ENCODE results near the gene STAM. TPM values are rescaled to one million over a fixed set of nuclear protein-coding genes. Genes with fewer than 3 reads are reported as not detected.

The STAM gene
- total and polyA plus RNA-seq, 4 donors = 11.9 to 76.8 (median 20.5) TPM

DNA sequence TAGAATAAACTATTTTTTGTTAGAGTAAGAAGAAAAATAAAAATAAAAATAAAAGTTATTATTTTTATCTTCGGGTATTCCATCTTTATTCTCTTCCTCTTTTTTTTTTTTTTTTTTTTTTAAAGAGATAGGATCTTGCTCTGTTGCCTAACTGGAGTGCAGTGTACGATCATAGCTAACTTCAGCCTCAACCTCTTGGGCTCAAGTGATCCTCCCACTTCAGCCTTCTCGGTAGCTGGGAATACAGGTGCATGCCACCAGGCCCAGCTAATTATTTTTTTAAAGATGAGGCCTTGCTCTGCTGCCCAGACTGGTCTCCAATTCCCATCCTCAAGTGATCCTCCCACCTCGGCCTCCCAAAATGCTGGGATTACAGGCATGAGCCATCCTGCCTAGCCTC, 15.4 kb downstream of the STAM start:
- no peaks in the 10 kb centered on the region for H3K9me3 ChIP-seq (ENCODE audit: control insufficient read depth in 4 of 4, insufficient read depth in 3 of 4, low read length in 3 of 4)
- whole genome bisulfite sequencing, 2 donors = 60 to 79% methylated on average over 4 of the region's 4 CpGs
- DNase-seq = no peak

DNA sequence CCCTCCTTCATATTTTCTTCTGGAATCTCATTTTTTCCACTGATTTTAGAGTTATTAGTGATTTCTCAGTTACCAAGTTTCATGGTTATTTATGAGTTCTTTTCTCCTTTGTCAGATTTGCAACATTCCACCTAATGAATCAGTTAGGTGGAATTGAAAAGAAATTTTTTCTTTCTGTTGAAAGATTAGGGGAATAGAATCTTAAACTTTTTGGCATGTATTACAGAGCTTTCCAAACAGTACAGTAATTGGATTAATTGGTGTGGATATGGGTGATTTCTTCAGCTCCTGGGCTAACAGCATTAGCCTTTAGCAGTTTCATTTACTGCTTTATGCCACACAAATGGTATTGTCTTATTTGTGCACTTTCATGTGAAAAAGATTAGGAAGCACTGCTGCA, 17.0 kb downstream of the STAM start:
- Histone ChIP-seq H3K9ac (ENCODE audit: insufficient read depth in 1 of 2, low read length in 2 of 2) (no peak overlapping the region), H3K9me3 (ENCODE audit: control insufficient read depth in 4 of 4, insufficient read depth in 3 of 4, low read length in 3 of 4) (no peaks in the 10 kb centered on the region), H3K27me3 (ENCODE audit: control insufficient read depth in 3 of 3, insufficient read depth in 3 of 3, low read length in 2 of 3) (no peaks in the 10 kb centered on the region), H3K36me3 (ENCODE audit: control insufficient read depth in 4 of 4, insufficient read depth in 4 of 4, low read length in 4 of 4) (peaks cover 2 to 11% (median 4%) of the 10 kb centered on the region in 4 donors), H3K4me3 (no peak overlapping the region), H3K4me1 (ENCODE audit: control insufficient read depth in 5 of 5, insufficient read depth in 5 of 5, low read length in 5 of 5) (peaks cover 0 to 10% (median 5%) of the 10 kb centered on the region in 5 donors), H3K27ac (ENCODE audit: low read depth in 1 of 2, low read length in 1 of 2) (no peak overlapping the region)
- DNase-seq (no peak), ATAC-seq (ENCODE audit: insufficient read depth, low FRiP score) (no peak)
- TF ChIP-seq, protein P1, sequence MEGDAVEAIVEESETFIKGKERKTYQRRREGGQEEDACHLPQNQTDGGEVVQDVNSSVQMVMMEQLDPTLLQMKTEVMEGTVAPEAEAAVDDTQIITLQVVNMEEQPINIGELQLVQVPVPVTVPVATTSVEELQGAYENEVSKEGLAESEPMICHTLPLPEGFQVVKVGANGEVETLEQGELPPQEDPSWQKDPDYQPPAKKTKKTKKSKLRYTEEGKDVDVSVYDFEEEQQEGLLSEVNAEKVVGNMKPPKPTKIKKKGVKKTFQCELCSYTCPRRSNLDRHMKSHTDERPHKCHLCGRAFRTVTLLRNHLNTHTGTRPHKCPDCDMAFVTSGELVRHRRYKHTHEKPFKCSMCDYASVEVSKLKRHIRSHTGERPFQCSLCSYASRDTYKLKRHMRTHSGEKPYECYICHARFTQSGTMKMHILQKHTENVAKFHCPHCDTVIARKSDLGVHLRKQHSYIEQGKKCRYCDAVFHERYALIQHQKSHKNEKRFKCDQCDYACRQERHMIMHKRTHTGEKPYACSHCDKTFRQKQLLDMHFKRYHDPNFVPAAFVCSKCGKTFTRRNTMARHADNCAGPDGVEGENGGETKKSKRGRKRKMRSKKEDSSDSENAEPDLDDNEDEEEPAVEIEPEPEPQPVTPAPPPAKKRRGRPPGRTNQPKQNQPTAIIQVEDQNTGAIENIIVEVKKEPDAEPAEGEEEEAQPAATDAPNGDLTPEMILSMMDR (IDR thresholded peaks at IDR 0.05; ENCODE audit: control extremely low read depth, extremely low read depth) = no peak

More for the DNA sequence above, 15.4 kb downstream of the STAM start:
- TF ChIP-seq, protein P1 (IDR thresholded peaks at IDR 0.05; ENCODE audit: control extremely low read depth, extremely low read depth) = no peak
- Histone ChIP-seq H3K4me3 (no peak overlapping the region), H3K36me3 (ENCODE audit: control insufficient read depth in 4 of 4, insufficient read depth in 4 of 4, low read length in 4 of 4) (peaks cover 2 to 11% (median 4%) of the 10 kb centered on the region in 4 donors), H3K9ac (ENCODE audit: insufficient read depth in 1 of 2, low read length in 2 of 2) (no peak overlapping the region), H3K4me1 (ENCODE audit: control insufficient read depth in 5 of 5, insufficient read depth in 5 of 5, low read length in 5 of 5) (peaks cover 0 to 10% (median 0%) of the 10 kb centered on the region in 5 donors), H3K27ac (ENCODE audit: low read depth in 1 of 2, low read length in 1 of 2) (no peak overlapping the region), H3K27me3 (ENCODE audit: control insufficient read depth in 3 of 3, insufficient read depth in 3 of 3, low read length in 2 of 3) (no peaks in the 10 kb centered on the region)
- ATAC-seq (ENCODE audit: insufficient read depth, low FRiP score) = no peak

DNA sequence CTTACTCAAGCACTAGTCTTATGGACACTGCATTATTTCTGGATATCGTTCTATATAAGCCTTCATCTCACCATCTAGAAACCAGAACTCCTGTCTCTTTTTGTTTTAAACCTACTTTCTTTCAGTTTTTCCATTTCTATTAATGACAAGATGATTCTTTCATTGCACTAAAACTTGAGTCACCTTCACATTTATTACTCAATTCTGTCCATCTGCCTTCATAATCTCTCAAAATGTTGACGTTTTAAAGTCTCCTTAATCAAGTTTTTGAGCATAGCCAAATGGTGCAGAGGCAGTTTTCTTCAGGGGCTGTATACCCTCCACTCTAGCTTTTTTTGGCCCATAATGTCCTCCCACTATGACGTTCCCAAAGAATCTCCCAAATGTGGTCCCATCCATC, 17.6 kb downstream of the STAM start:
- H3K4me3 ChIP-seq = no peak overlapping the region
- peaks cover 2 to 11% (median 4%) of the 10 kb centered on the region in 4 donors for H3K36me3 ChIP-seq (ENCODE audit: control insufficient read depth in 4 of 4, insufficient read depth in 4 of 4, low read length in 4 of 4)
- H3K27ac ChIP-seq (ENCODE audit: low read depth in 1 of 2, low read length in 1 of 2) = no peak overlapping the region
- H3K9me3 ChIP-seq (ENCODE audit: control insufficient read depth in 4 of 4, insufficient read depth in 3 of 4, low read length in 3 of 4) = no peaks in the 10 kb centered on the region
- ATAC-seq (ENCODE audit: insufficient read depth, low FRiP score) = no peak
- peaks cover 0 to 11% (median 5%) of the 10 kb centered on the region in 5 donors for H3K4me1 ChIP-seq (ENCODE audit: control insufficient read depth in 5 of 5, insufficient read depth in 5 of 5, low read length in 5 of 5)
- DNase-seq = no peak
- H3K27me3 ChIP-seq (ENCODE audit: control insufficient read depth in 3 of 3, insufficient read depth in 3 of 3, low read length in 2 of 3) = no peaks in the 10 kb centered on the region
- no peak overlapping the region for H3K9ac ChIP-seq (ENCODE audit: insufficient read depth in 1 of 2, low read length in 2 of 2)
- TF ChIP-seq, protein P1 (IDR thresholded peaks at IDR 0.05; ENCODE audit: control extremely low read depth, extremely low read depth) = no peak
- WGBS, 2 donors = 90 to 91% methylated on average over 3 of the region's 3 CpGs
